ENCODE data around the gene BRAF. TPM values are rescaled to one million over a fixed set of nuclear protein-coding genes. Genes with fewer than 3 reads are reported as not detected.

Gene BRAF
- total RNA-seq, 2 experiments from 2014 or later, result 49.9 to 57.8 TPM

DNA sequence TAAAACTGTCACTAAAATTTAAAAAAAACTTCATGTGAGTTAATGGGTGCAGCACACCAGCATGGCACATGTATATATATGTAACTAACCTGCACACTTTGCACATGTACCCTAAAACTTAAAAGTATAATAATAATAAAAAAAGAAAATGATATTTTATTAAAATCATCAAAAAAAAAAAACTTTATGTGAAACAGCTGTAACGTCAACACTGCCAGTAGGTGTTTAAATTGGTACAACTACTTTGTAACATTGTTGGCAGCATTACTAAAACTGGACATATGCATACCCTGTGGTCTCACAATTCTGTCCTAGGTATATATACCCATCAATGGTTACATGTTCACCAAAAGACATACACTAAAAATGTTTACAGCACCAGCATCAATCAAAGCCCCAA is 146.2 kb downstream of the BRAF start:
- intact Hi-C loops (cut with DNase I, micrococcal nuclease), result no loop called here
- Mint-ChIP-seq H3K9me3 (no peaks in the 10 kb centered on the region), H3K4me3 (no peak overlapping the region), H3K36me3 (ENCODE audit: low read depth) (peaks cover 78% of the 10 kb centered on the region), H3K4me1 (ENCODE audit: low read depth) (no peaks in the 10 kb centered on the region), H3K27ac (no peak overlapping the region), H3K27me3 (no peaks in the 10 kb centered on the region)
- DNase-seq (no peak), ATAC-seq (ENCODE audit: poor library complexity) (no peak)
- H3K36me3 ChIP-seq (ENCODE audit: insufficient read depth, low read length), result peaks cover 62% of the 10 kb centered on the region
- TF ChIP-seq, protein P1, sequence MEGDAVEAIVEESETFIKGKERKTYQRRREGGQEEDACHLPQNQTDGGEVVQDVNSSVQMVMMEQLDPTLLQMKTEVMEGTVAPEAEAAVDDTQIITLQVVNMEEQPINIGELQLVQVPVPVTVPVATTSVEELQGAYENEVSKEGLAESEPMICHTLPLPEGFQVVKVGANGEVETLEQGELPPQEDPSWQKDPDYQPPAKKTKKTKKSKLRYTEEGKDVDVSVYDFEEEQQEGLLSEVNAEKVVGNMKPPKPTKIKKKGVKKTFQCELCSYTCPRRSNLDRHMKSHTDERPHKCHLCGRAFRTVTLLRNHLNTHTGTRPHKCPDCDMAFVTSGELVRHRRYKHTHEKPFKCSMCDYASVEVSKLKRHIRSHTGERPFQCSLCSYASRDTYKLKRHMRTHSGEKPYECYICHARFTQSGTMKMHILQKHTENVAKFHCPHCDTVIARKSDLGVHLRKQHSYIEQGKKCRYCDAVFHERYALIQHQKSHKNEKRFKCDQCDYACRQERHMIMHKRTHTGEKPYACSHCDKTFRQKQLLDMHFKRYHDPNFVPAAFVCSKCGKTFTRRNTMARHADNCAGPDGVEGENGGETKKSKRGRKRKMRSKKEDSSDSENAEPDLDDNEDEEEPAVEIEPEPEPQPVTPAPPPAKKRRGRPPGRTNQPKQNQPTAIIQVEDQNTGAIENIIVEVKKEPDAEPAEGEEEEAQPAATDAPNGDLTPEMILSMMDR (IDR thresholded peaks at IDR 0.05), result no peak
- H3K27ac ChIP-seq (ENCODE audit: low read depth in 1 of 2, low read length in 2 of 2), result no peak overlapping the region
- H3K4me3 ChIP-seq (ENCODE audit: low read length), result no peak overlapping the region
- no peaks in the 10 kb centered on the region for H3K9me3 ChIP-seq (ENCODE audit: control insufficient read depth in 1 of 2, insufficient read depth in 1 of 2, low read length in 2 of 2)
- H3K4me1 ChIP-seq (ENCODE audit: insufficient read depth, low read length), result no peaks in the 10 kb centered on the region
- POLR2A ChIA-PET, result no interaction called here
- CTCF ChIA-PET, result no interaction called here
- H3K27me3 ChIP-seq (ENCODE audit: control insufficient read depth in 1 of 2, insufficient read depth in 2 of 2, low read length in 2 of 2), result no peaks in the 10 kb centered on the region

DNA sequence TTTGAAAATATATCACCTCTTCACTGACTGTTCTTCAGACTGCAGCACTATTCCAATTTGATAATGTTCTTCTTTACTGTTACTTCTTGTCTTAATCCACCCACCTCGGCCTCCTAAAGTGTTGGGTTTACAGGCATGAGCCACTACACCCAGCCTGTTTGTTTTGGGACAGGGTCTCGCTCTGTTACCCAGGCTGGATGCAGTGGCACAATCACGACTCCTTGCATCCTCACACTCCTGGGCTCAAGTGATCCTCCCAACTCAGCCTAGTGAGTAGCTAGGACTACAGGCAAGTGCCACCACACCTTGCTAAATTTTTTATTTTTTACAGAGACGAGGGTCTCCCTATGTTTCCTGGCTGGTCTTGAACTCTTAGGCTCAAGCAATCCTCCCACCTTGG is 150.4 kb downstream of the BRAF start:
- ATAC-seq (ENCODE audit: poor library complexity) (no peak), DNase-seq (no peak)
- H3K36me3 ChIP-seq (ENCODE audit: insufficient read depth, low read length), result peaks cover 45% of the 10 kb centered on the region
- ChIA-PET CTCF (no interaction called here), POLR2A (no interaction called here)
- TF ChIP-seq, protein P1 (IDR thresholded peaks at IDR 0.05), result no peak
- Mint-ChIP-seq H3K36me3 (ENCODE audit: low read depth) (peaks cover 77% of the 10 kb centered on the region), H3K27ac (no peak overlapping the region), H3K9me3 (no peaks in the 10 kb centered on the region), H3K27me3 (no peaks in the 10 kb centered on the region), H3K4me3 (no peak overlapping the region), H3K4me1 (ENCODE audit: low read depth) (no peaks in the 10 kb centered on the region)
- H3K9me3 ChIP-seq (ENCODE audit: control insufficient read depth in 1 of 2, insufficient read depth in 1 of 2, low read length in 2 of 2), result no peaks in the 10 kb centered on the region
- no peaks in the 10 kb centered on the region for H3K27me3 ChIP-seq (ENCODE audit: control insufficient read depth in 1 of 2, insufficient read depth in 2 of 2, low read length in 2 of 2)
- intact Hi-C loops (cut with DNase I, micrococcal nuclease), result no loop called here
- H3K4me1 ChIP-seq (ENCODE audit: insufficient read depth, low read length), result no peaks in the 10 kb centered on the region
- H3K27ac ChIP-seq (ENCODE audit: low read depth in 1 of 2, low read length in 2 of 2), result no peak overlapping the region
- H3K4me3 ChIP-seq (ENCODE audit: low read length), result no peak overlapping the region

DNA sequence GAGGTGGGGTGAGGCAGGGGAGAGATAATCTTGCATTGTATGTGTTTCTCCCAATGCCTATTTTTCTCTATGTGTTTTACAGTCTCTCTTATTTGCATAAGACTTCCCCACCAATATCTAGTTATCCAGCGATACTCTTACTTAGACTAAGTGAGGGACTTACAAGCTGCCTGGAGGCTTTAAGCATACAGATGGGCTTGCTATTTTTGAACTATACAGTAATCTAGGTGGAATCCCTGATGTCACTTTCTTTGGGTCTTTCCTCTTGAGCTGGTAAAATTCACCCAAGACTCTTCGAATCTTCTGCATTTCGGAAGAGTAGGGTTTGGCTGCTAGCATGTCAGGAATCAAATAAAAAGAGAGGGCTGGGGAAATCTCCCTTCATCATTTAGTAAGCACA is 151.6 kb downstream of the BRAF start:
- Histone ChIP-seq H3K4me1 (ENCODE audit: insufficient read depth, low read length) (no peaks in the 10 kb centered on the region), H3K36me3 (ENCODE audit: insufficient read depth, low read length) (peaks cover 46% of the 10 kb centered on the region), H3K27ac (ENCODE audit: low read depth in 1 of 2, low read length in 2 of 2) (no peak overlapping the region), H3K4me3 (ENCODE audit: low read length) (no peak overlapping the region), H3K9me3 (ENCODE audit: control insufficient read depth in 1 of 2, insufficient read depth in 1 of 2, low read length in 2 of 2) (peaks cover 0 to 4% of the 10 kb centered on the region in 2 experiments), H3K27me3 (ENCODE audit: control insufficient read depth in 1 of 2, insufficient read depth in 2 of 2, low read length in 2 of 2) (no peaks in the 10 kb centered on the region)
- Mint-ChIP-seq H3K27ac (no peak overlapping the region), H3K4me1 (ENCODE audit: low read depth) (no peaks in the 10 kb centered on the region), H3K27me3 (no peaks in the 10 kb centered on the region), H3K9me3 (no peaks in the 10 kb centered on the region), H3K4me3 (no peak overlapping the region), H3K36me3 (ENCODE audit: low read depth) (peaks cover 81% of the 10 kb centered on the region)
- DNase-seq (no peak), ATAC-seq (ENCODE audit: poor library complexity) (no peak)
- intact Hi-C loops (cut with DNase I, micrococcal nuclease), result no loop called here
- ChIA-PET POLR2A (no interaction called here), CTCF (no interaction called here)
- TF ChIP-seq, protein P1 (IDR thresholded peaks at IDR 0.05), result no peak

Data from CD4-positive, alpha-beta T cell (primary cell).